ENCODE results near the gene FHIT.

Gene FHIT

GRCh38 chr3:59726279-59726678 lies 1525.0 kb downstream of the FHIT start:
- DNase-seq = no peak

GRCh38 chr3:59717679-59718205 lies 1533.5 kb downstream of the FHIT start:
- no peak for DNase-seq

DNA sequence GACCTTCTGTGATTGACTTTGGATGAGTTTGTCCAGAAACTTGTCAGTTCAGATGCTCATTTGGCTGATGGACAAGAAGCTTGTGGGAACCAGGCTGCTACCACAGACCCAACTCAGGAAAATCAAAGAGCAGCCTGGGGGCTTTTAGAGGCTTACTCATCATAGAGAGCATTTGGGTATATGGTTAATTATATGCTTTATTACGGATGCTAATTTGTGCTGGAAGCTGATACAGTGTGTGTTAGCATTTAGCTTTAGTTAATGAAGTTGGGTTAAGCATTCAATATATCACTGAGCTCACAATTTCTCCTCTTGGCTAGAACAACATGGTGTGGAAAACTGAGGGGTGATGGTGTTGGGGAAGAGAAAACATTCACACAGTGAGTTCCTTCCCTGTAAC lies 1537.2 kb downstream of the FHIT start:
- no peak for DNase-seq

DNA sequence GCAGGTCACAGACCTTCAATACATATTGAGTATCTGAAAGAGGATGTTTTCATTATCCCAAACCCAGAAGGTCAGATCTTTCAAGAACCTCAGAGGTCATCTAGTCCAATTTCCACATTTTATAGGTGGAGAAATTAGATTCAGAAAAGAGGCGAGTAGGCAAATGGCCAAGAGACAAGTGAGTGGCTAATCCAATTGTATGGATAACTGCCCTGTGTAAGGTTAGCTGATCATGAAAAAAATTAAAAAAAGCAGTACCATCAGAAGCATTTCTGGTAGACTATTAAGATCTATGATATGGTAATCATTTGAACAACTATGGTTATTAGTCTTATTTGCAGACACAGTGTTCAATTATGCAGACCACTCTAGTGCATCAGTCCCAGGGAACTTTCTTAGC lies 1540.7 kb downstream of the FHIT start:
- DNase-seq = no peak

DNA sequence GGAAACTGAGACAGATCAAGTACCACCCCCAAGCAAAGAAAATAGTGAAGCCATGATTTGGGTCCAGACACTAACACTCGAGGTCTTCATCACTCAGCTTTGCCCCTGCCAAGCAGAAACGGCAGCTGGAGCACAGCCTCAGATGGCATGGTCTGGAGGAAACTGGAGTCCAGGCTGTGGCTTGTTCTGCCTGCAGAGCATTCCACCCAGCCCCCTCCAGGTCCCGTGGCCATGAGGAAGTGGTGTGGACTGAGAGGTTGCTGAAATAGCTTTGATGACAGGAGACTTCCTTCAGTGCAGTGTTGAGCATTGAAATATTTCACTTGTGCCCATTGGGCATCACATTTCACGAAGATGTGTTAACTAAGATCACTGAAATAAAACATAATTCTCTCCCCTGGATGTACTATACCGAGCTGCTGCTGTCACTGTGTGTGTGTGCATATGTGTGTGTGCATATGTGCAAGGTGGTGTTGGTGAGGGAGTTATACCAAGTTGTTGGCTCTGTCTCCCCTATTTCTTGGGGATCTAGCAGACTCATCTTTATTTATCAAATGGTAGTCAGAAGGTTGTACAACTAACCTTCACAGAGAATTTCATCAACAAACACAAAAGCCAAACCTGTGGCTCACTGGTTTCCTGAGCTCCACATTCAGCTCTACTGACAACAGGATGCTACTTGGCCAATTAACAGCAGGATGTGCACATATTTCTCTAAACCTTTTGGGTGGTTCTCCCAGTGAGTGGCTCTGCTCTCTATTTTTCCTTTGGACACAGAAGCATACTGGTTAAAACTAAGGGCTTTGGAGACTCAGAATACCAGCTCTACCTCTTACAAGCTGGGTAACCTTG lies 1541.3 kb downstream of the FHIT start:
- DNase-seq = no peak

DNA sequence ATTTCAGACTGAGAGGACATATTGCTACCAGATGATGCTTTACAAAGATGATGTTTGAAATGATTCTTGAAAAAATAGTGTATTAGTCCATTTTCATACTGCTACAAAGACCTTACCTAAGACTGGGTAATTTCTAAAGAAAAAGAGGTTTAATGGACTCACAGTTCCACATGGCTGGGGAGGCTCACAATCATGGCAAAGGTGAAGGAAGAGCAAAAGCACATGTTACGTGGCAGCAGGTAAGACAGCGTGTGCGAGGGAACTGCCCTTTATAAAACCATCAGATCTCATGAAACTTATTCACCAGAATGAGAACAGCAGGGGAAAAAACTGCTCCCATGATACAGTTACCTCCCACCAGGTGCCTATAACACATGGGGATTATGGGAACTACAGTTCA lies 1543.0 kb downstream of the FHIT start:
- no peak for DNase-seq

GRCh38 chr3:59704292-59704691 lies 1547.0 kb downstream of the FHIT start:
- DNase-seq = no peak

- no peak for DNase-seq
Measured at GRCh38 chr3:59699648-59700320, 1551.5 kb downstream of the FHIT start.

Measured in activated CD4-positive, alpha-beta T cell treated with anti-CD3 and anti-CD28 coated beads for 4 hours (primary cell).